ENCODE measurements around the gene ABCC5.
A peak's percentile ranks its signal among the peaks of the same experiment; 100 is the strongest.
"Not testable (repeated sequence)": the region's sequence is repeated elsewhere in the genome, so short reads cannot be mapped to it uniquely, and the experiment has no call there.

ABCC5 gene

GRCh38 chr3:184017672-184018423 lies at the start of gene ABCC5:
Gene ABCC5, minus strand, starts transcription at chr3:184017884. Its CDS starts 3,492 bp downstream, at chr3:184014392.
- DNase-seq (ENCODE audit: low read depth in 1 of 2, low spot score in 1 of 2) = peak; percentile 61 to 73

- DNase-seq (ENCODE audit: low read depth in 1 of 2, low spot score in 1 of 2) = no peak
Observed at GRCh38 chr3:184066211-184066610, 48.5 kb upstream of the ABCC5 start.

GRCh38 chr3:184062637-184063036 lies 45.0 kb upstream of the ABCC5 start:
- DNase-seq (ENCODE audit: low read depth in 1 of 2, low spot score in 1 of 2) = no peak

GRCh38 chr3:184059424-184059823 lies 41.7 kb upstream of the ABCC5 start:
- no peak for DNase-seq (ENCODE audit: low read depth in 1 of 2, low spot score in 1 of 2)

- DNase-seq (ENCODE audit: low read depth in 1 of 2, low spot score in 1 of 2) = no peak
Observed at GRCh38 chr3:184058029-184058428, 40.3 kb upstream of the ABCC5 start.

GRCh38 chr3:184052767-184053166 lies 35.1 kb upstream of the ABCC5 start, which contains the start of gene HTR3C:
Gene HTR3C, plus strand, starts transcription at chr3:184053047. Its CDS starts 34 bp downstream, at chr3:184053081.
- DNase-seq (ENCODE audit: low read depth in 1 of 2, low spot score in 1 of 2) = no peak

GRCh38 chr3:184050217-184050847 lies 32.6 kb upstream of the ABCC5 start:
- DNase-seq (ENCODE audit: low read depth in 1 of 2, low spot score in 1 of 2) = no peak

- DNase-seq (ENCODE audit: low read depth in 1 of 2, low spot score in 1 of 2) = no peak
Observed at GRCh38 chr3:184045995-184046394, 28.3 kb upstream of the ABCC5 start.

- DNase-seq (ENCODE audit: low read depth in 1 of 2, low spot score in 1 of 2) = no peak
Observed at GRCh38 chr3:184042617-184043016, 24.9 kb upstream of the ABCC5 start.

- DNase-seq (ENCODE audit: low read depth in 1 of 2, low spot score in 1 of 2) = no peak
Observed at GRCh38 chr3:184040010-184040409, 22.3 kb upstream of the ABCC5 start.

GRCh38 chr3:184039414-184039813 lies 21.7 kb upstream of the ABCC5 start:
- DNase-seq (ENCODE audit: low read depth in 1 of 2, low spot score in 1 of 2) = no peak

GRCh38 chr3:184038307-184038706 lies 20.6 kb upstream of the ABCC5 start:
- not testable (repeated sequence) for DNase-seq (ENCODE audit: low read depth in 1 of 2, low spot score in 1 of 2)

- no peak for DNase-seq (ENCODE audit: low read depth in 1 of 2, low spot score in 1 of 2)
Observed at GRCh38 chr3:184037816-184038215, 20.1 kb upstream of the ABCC5 start.

- no peak for DNase-seq (ENCODE audit: low read depth in 1 of 2, low spot score in 1 of 2)
Observed at GRCh38 chr3:184031187-184031792, 13.6 kb upstream of the ABCC5 start, which contains the start of gene HTR3D. Gene HTR3D, plus strand, starts transcription at chr3:184031742. Its CDS starts 0 bp downstream, at chr3:184031742.

GRCh38 chr3:184030536-184030935 lies 12.9 kb upstream of the ABCC5 start:
- DNase-seq (ENCODE audit: low read depth in 1 of 2, low spot score in 1 of 2) = no peak

- DNase-seq (ENCODE audit: low read depth in 1 of 2, low spot score in 1 of 2) = no peak
Observed at GRCh38 chr3:184029443-184029842, 11.8 kb upstream of the ABCC5 start.

GRCh38 chr3:184028275-184028890 lies 10.7 kb upstream of the ABCC5 start:
- not testable (repeated sequence) for DNase-seq (ENCODE audit: low read depth in 1 of 2, low spot score in 1 of 2)

GRCh38 chr3:184025256-184025655 lies 7.6 kb upstream of the ABCC5 start:
- DNase-seq (ENCODE audit: low read depth in 1 of 2, low spot score in 1 of 2) = not testable (repeated sequence)

GRCh38 chr3:184022323-184022722 lies 4.6 kb upstream of the ABCC5 start:
- DNase-seq (ENCODE audit: low read depth in 1 of 2, low spot score in 1 of 2) = no peak

- DNase-seq (ENCODE audit: low read depth in 1 of 2, low spot score in 1 of 2) = no peak
Observed at GRCh38 chr3:184018424-184018973, 815 bp upstream of the ABCC5 start.
